ENCODE data around the gene ECI2. TPM values are rescaled to one million over a fixed set of nuclear protein-coding genes. Genes with fewer than 3 reads are reported as not detected.

ECI2 gene
- total and polyA plus RNA-seq, 10 of the 15 experiments (the other 5 are each of a cell fraction or from before 2014, with no cell fraction given), result 38.7 to 129 (median 60.1) TPM

- TF ChIP-seq ZBTB11 (CRISPR knock-in tag; IDR thresholded peaks at IDR 0.05), result no peak
- TF ChIP-seq ZNF274 (IDR thresholded peaks at IDR 0.05; ENCODE audit: insufficient read depth, insufficient read length), result no peak
- TF ChIP-seq POU2F2 (IDR thresholded peaks at IDR 0.05; ENCODE audit: borderline replicate concordance, low read depth, low read length), result no peak
- no peak for TF ChIP-seq ZNF217 (IDR thresholded peaks at IDR 0.05)
Measured at GRCh38 chr6:4130357-4130987, 4.9 kb downstream of the ECI2 start (continued).

- CTCF ChIA-PET, result no interaction called here
- Histone ChIP-seq H3K27ac (ENCODE audit: control insufficient read depth, insufficient read depth) (no peak overlapping the region), H3K79me2 (ENCODE audit: control insufficient read depth, insufficient read depth, low read length) (peaks cover 5% of the 10 kb centered on the region; the same call in 1 of the 2 replicates), H3K27me3 (replicated peaks in 1 of 2; ENCODE audit: control insufficient read depth in 2 of 2, insufficient read depth in 2 of 2, low read length in 1 of 2) (no peaks in the 10 kb centered on the region), H3K9me3 (replicated peaks; ENCODE audit: control insufficient read depth, insufficient read depth, low read length) (no peaks in the 10 kb centered on the region), H4K20me1 (ENCODE audit: control insufficient read depth, insufficient read depth) (no peaks in the 10 kb centered on the region), H3K4me3 (no peak overlapping the region), H2AFZ (ENCODE audit: control insufficient read depth, low read depth, low read length) (no peak overlapping the region), H3K36me3 (ENCODE audit: control insufficient read depth in 2 of 2, insufficient read depth in 2 of 2, low read length in 1 of 2) (peaks cover 0 to 8% of the 10 kb centered on the region in 2 experiments; a peak in 3 of 4 replicates), H3K4me2 (ENCODE audit: control insufficient read depth, insufficient read depth) (no peak overlapping the region), H3K4me1 (ENCODE audit: control insufficient read depth, insufficient read depth, low read length) (peaks cover 3% of the 10 kb centered on the region), H3K9ac (ENCODE audit: control insufficient read depth, insufficient read depth, low read length) (no peak overlapping the region)
- in situ Hi-C loops (cut with MboI) (no loop called here), intact Hi-C loops (cut with micrococcal nuclease; ENCODE audit: unreplicated experiment) (no loop called here)
- no peak for DNase-seq (ENCODE audit: low read depth, low spot score)
- no peak for ATAC-seq
- no peak for FAIRE-seq
- POLR2A ChIA-PET, result no interaction called here
- no TSS peak for BruUV-seq (replicated peaks)
- SMC1A ChIA-PET (ENCODE audit: uncharacterized antibody, unreplicated experiment), result interaction anchor here (1.3 kb wide), 1 partner anchor 214 kb away, joined by 3 read pairs; no protein-coding TSS in a partner anchor
- no peak for TF ChIP-seq SPI1 (IDR thresholded peaks at IDR 0.05; ENCODE audit: borderline replicate concordance, insufficient read depth, low read depth, low read length)
- TF ChIP-seq ZBTB33 (IDR thresholded peaks at IDR 0.05), result no peak
- TF ChIP-seq, protein P1, sequence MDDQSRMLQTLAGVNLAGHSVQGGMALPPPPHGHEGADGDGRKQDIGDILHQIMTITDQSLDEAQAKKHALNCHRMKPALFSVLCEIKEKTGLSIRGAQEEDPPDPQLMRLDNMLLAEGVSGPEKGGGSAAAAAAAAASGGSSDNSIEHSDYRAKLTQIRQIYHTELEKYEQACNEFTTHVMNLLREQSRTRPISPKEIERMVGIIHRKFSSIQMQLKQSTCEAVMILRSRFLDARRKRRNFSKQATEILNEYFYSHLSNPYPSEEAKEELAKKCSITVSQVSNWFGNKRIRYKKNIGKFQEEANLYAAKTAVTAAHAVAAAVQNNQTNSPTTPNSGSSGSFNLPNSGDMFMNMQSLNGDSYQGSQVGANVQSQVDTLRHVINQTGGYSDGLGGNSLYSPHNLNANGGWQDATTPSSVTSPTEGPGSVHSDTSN (IDR thresholded peaks at IDR 0.05; ENCODE audit: insufficient replicate concordance, low read depth, low read length), result no peak
- RAD21 ChIA-PET (ENCODE audit: unreplicated experiment), result no interaction called here
Measured at GRCh38 chr6:4129446-4129845, 5.9 kb downstream of the ECI2 start.
